Thymus (tissue), 11 donors: ENCODE measurements around the gene RPL26. TPM values are rescaled to one million over a fixed set of nuclear protein-coding genes. Genes with fewer than 3 reads are reported as not detected.

Source experiments
- DNase-seq, 9 donors: peaks; one replicate each; pipeline ENCODE4 v3.0.0-alpha.2; 2013; ENCODE audit warnings: low spot score in 9 of 9, low read depth in 6 of 9, missing footprints in 1 of 9
- H3K27ac ChIP-seq, 2 donors: one replicate each; pipeline ENCODE4 v1.5.1; 2013; ENCODE audit warnings: control low read depth in 1 of 2, low read depth in 1 of 2, low read length in 1 of 2, mild to moderate bottlenecking in 1 of 2, moderate library complexity in 1 of 2
- H3K27me3 ChIP-seq, 2 donors: one replicate each; pipeline ENCODE4 v1.5.1; 2013; ENCODE audit warnings: low read length in 1 of 2; ENCODE audit not compliant: control insufficient read depth in 2 of 2, insufficient read depth in 1 of 2
- H3K36me3 ChIP-seq, 2 donors: one replicate each; pipeline ENCODE4 v1.5.1; 2013; ENCODE audit warnings: low read length in 1 of 2, mild to moderate bottlenecking in 1 of 2, moderate library complexity in 1 of 2; ENCODE audit not compliant: control insufficient read depth in 2 of 2, insufficient read depth in 2 of 2
- H3K4me1 ChIP-seq, 2 donors: one replicate each; pipeline ENCODE4 v1.5.1; 2013; ENCODE audit warnings: low read length in 2 of 2; ENCODE audit not compliant: control insufficient read depth in 2 of 2, insufficient read depth in 2 of 2
- H3K4me3 ChIP-seq, 2 donors: one replicate each; pipeline ENCODE4 v1.5.1; 2013; ENCODE audit warnings: low read length in 2 of 2, control low read depth in 1 of 2, mild to moderate bottlenecking in 1 of 2
- H3K9me3 ChIP-seq, 2 donors: one replicate each; pipeline ENCODE4 v1.5.1; 2013; ENCODE audit warnings: low read length in 1 of 2, mild to moderate bottlenecking in 1 of 2; ENCODE audit not compliant: control insufficient read depth in 2 of 2, insufficient read depth in 1 of 2
- WGBS: extraction: QIAGEN DNeasy Blood & Tissue Kit; methylation state at CpG from one replicate; pipeline ENCODE4 v1.1.7; 2013; 5-methylcytosine and 5-hydroxymethylcytosine counted together
- polyA plus RNA-seq: library from polyadenylated mRNA; stranded (reverse); fragments of 200-250 nt; gene quantifications from one replicate; pipeline ENCODE4 v1.2.3, GENCODE V29; 2013
- total RNA-seq: library from RNA; stranded (reverse); fragments of 120-200 nt; gene quantifications from one replicate; pipeline ENCODE4 v1.2.4, GENCODE V29; 2013
- donor health status: healthy.

RPL26 gene
- total and polyA plus RNA-seq, 2 donors: 5,303 to 6,011 TPM

- no peaks in the 10 kb centered on the region for H3K36me3 ChIP-seq
- H3K27me3 ChIP-seq: peaks cover 0 to 16% of the 10 kb centered on the region in 2 donors
- no peak overlapping the region for H3K27ac ChIP-seq
- H3K9me3 ChIP-seq: no peaks in the 10 kb centered on the region
- no peak overlapping the region for H3K4me3 ChIP-seq
- H3K4me1 ChIP-seq: peaks cover 2 to 7% of the 10 kb centered on the region in 2 donors
- 93% methylated on average over 46 of the region's 46 CpGs for WGBS
- DNase-seq: no peak
These were observed 9.9 kb upstream of the RPL26 start for GRCh38 chr17:8392674-8393469.

- Histone ChIP-seq H3K27me3 (peaks cover 0 to 12% of the 10 kb centered on the region in 2 donors), H3K4me1 (peaks cover 2 to 7% of the 10 kb centered on the region in 2 donors), H3K36me3 (no peaks in the 10 kb centered on the region), H3K4me3 (no peak overlapping the region), H3K9me3 (no peaks in the 10 kb centered on the region), H3K27ac (no peak overlapping the region)
- no peak for DNase-seq
- WGBS: 89% methylated on average over 18 of the region's 18 CpGs
These were observed 9.3 kb upstream of the RPL26 start for GRCh38 chr17:8392274-8392673.

- Histone ChIP-seq H3K27me3 (peaks cover 0 to 9% of the 10 kb centered on the region in 2 donors), H3K9me3 (no peaks in the 10 kb centered on the region), H3K27ac (no peak overlapping the region), H3K36me3 (no peaks in the 10 kb centered on the region), H3K4me3 (no peak overlapping the region), H3K4me1 (peaks cover 2 to 7% of the 10 kb centered on the region in 2 donors)
- no peak for DNase-seq
- WGBS: 68% methylated on average over 9 of the region's 9 CpGs
These were observed 8.7 kb upstream of the RPL26 start for GRCh38 chr17:8391711-8392110.

GRCh38 chr17:8387914-8388651 lies 5.1 kb upstream of the RPL26 start:
- Histone ChIP-seq H3K36me3 (peaks cover 0 to 4% of the 10 kb centered on the region in 2 donors), H3K4me1 (peaks cover 0 to 6% of the 10 kb centered on the region in 2 donors), H3K4me3 (no peak overlapping the region), H3K27me3 (peaks cover 0 to 5% of the 10 kb centered on the region in 2 donors), H3K9me3 (no peaks in the 10 kb centered on the region), H3K27ac (no peak overlapping the region)
- 96% methylated on average over 7 of the region's 7 CpGs for WGBS
- DNase-seq: no peak

GRCh38 chr17:8386841-8387240 lies 3.8 kb upstream of the RPL26 start:
- H3K4me1 ChIP-seq: peaks cover 3 to 10% of the 10 kb centered on the region in 2 donors
- no peaks in the 10 kb centered on the region for H3K9me3 ChIP-seq
- H3K36me3 ChIP-seq: peaks cover 2 to 4% of the 10 kb centered on the region in 2 donors
- no peak overlapping the region for H3K4me3 ChIP-seq
- WGBS: 94% methylated on average over 6 of the region's 6 CpGs
- no peak overlapping the region for H3K27ac ChIP-seq
- DNase-seq: no peak
- H3K27me3 ChIP-seq: no peaks in the 10 kb centered on the region

- no peaks in the 10 kb centered on the region for H3K27me3 ChIP-seq
- no peaks in the 10 kb centered on the region for H3K9me3 ChIP-seq
- H3K27ac ChIP-seq: no peak overlapping the region
- no peak for DNase-seq
- H3K36me3 ChIP-seq: peaks cover 21% of the 10 kb centered on the region in 2 donors
- peaks cover 18 to 21% of the 10 kb centered on the region in 2 donors for H3K4me1 ChIP-seq
- H3K4me3 ChIP-seq: no peak overlapping the region
- WGBS: 97% methylated on average over 12 of the region's 12 CpGs
These were observed 1.9 kb upstream of the RPL26 start for GRCh38 chr17:8384801-8385378.

- DNase-seq: no peak
- Histone ChIP-seq H3K9me3 (no peaks in the 10 kb centered on the region), H3K4me1 (peaks cover 18 to 21% of the 10 kb centered on the region in 2 donors), H3K4me3 (peak overlapping the region; percentile 94 to 95), H3K36me3 (peaks cover 31 to 41% of the 10 kb centered on the region in 2 donors), H3K27ac (peak overlapping the region; percentile 67 to 82), H3K27me3 (no peaks in the 10 kb centered on the region)
- WGBS: 2% methylated on average over 15 of the region's 15 CpGs
These were observed 182 bp downstream of the RPL26 start for GRCh38 chr17:8382880-8383142.

GRCh38 chr17:8382052-8382879 lies 727 bp downstream of the RPL26 start:
- no peaks in the 10 kb centered on the region for H3K9me3 ChIP-seq
- no peaks in the 10 kb centered on the region for H3K27me3 ChIP-seq
- peak overlapping the region; percentile 60 to 67 for H3K27ac ChIP-seq
- peaks cover 31 to 47% of the 10 kb centered on the region in 2 donors for H3K36me3 ChIP-seq
- no peak for DNase-seq
- peak overlapping the region; percentile 94 to 95 for H3K4me3 ChIP-seq
- WGBS: 24% methylated on average over 27 of the region's 27 CpGs
- H3K4me1 ChIP-seq: peaks cover 18 to 21% of the 10 kb centered on the region in 2 donors
